OCI-LY3 (cell line): ENCODE data around the gene IGF2BP3.

ENCODE experiments used
- H2AFZ ChIP-seq: fragments of 200-600, 300-600 bp; shearing (Covaris generic); 2 replicates; pipeline ENCODE4 v1.6.0; 2014; ENCODE audit warnings: antibody characterized with exemption, low read depth, low read length
- H3K27ac ChIP-seq: fragments of 200-600, 300-600 bp; sonication (generic); 2 replicates; pipeline ENCODE4 v1.5.1; 2014; ENCODE audit warnings: mild to moderate bottlenecking, low read length, moderate library complexity, mixed read lengths
- H3K27me3 ChIP-seq: fragments of 200-600, 300-600 bp; sonication (generic); 2 replicates; pipeline ENCODE4 v1.6.1; 2014; ENCODE audit warnings: low read depth, low read length, mixed read lengths
- H3K36me3 ChIP-seq: fragments of 200-600, 300-600 bp; sonication (generic); replicated peaks from 2 replicates; pipeline ENCODE3; 2014; ENCODE audit warnings: low read depth, low read length, mixed read lengths
- H3K4me1 ChIP-seq: fragments of 300-600, 200-600 bp; sonication (generic); 2 replicates; pipeline ENCODE4 v1.6.1; 2014; ENCODE audit warnings: low read length, mixed read lengths
- H3K4me2 ChIP-seq: fragments of 200-600, 300-600 bp; sonication (generic); 2 replicates; pipeline ENCODE4 v1.6.1; 2014; ENCODE audit warnings: low read length, mixed read lengths
- H3K4me3 ChIP-seq: fragments of 300-600, 200-600 bp; sonication (generic); 2 replicates; pipeline ENCODE4 v1.5.1; 2014; ENCODE audit warnings: antibody characterized with exemption, mild to moderate bottlenecking, low read length, moderate library complexity
- H3K79me2 ChIP-seq: fragments of 300-600, 200-600 bp; shearing (Covaris generic); 2 replicates; pipeline ENCODE4 v1.6.1; 2014; ENCODE audit warnings: mild to moderate bottlenecking, low read length, mixed read lengths
- H3K9ac ChIP-seq: fragments of 300-600, 200-600 bp; shearing (Covaris generic); 2 replicates; pipeline ENCODE4 v1.6.0; 2014; ENCODE audit warnings: mild to moderate bottlenecking, low read length, moderate library complexity
- H3K9me3 ChIP-seq: fragments of 200-600, 300-600 bp; shearing (Covaris generic); 2 replicates; pipeline ENCODE4 v1.6.1; 2014; ENCODE audit warnings: low read length, mixed read lengths; ENCODE audit not compliant: insufficient read depth
- H4K20me1 ChIP-seq: fragments of 200-600, 300-600 bp; sonication (generic); 2 replicates; pipeline ENCODE4 v1.6.1; 2016; ENCODE audit warnings: low read length, mixed read lengths; ENCODE audit not compliant: insufficient read depth
- CTCF ChIP-seq: fragments of 200-600, 300-600 bp; sonication (generic); IDR thresholded peaks from 2 replicates; pipeline ENCODE4 v1.5.1; 2014; ENCODE audit warnings: antibody characterized with exemption, low read length, low read depth
- EZH2phosphoT487 ChIP-seq: fragments of 200-600 bp; shearing (Covaris generic); IDR thresholded peaks from 2 replicates; pipeline ENCODE4 v1.6.1; 2018; ENCODE audit warnings: antibody characterized with exemption, mixed run types, low read depth

The IGF2BP3 gene

GRCh38 chr7:23380961-23381360 is 89.3 kb downstream of the IGF2BP3 start:
- TF ChIP-seq EZH2phosphoT487 (no peak), CTCF (no peak)
- H4K20me1 ChIP-seq = peaks cover 10% of the 10 kb centered on the region; the same call in 1 of the 2 replicates
- H2AFZ ChIP-seq = no peak overlapping the region
- peaks cover 18% of the 10 kb centered on the region for H3K36me3 ChIP-seq
- H3K4me2 ChIP-seq = no peak overlapping the region
- no peak overlapping the region for H3K27ac ChIP-seq
- H3K4me1 ChIP-seq = peaks cover 26% of the 10 kb centered on the region
- no peak overlapping the region for H3K9ac ChIP-seq
- no peak overlapping the region for H3K4me3 ChIP-seq
- no peaks in the 10 kb centered on the region for H3K27me3 ChIP-seq
- peaks cover 87% of the 10 kb centered on the region for H3K79me2 ChIP-seq
- H3K9me3 ChIP-seq = no peaks in the 10 kb centered on the region

- Histone ChIP-seq H3K9me3 (no peaks in the 10 kb centered on the region), H3K27me3 (no peaks in the 10 kb centered on the region), H3K36me3 (peaks cover 22% of the 10 kb centered on the region), H2AFZ (no peak overlapping the region), H3K27ac (no peak overlapping the region), H3K4me3 (no peak overlapping the region), H3K4me2 (no peak overlapping the region), H3K4me1 (peaks cover 26% of the 10 kb centered on the region), H3K79me2 (peaks cover 87% of the 10 kb centered on the region), H3K9ac (no peak overlapping the region), H4K20me1 (peaks cover 10% of the 10 kb centered on the region; the same call in 1 of the 2 replicates)
- TF ChIP-seq CTCF (no peak), EZH2phosphoT487 (no peak)
Measured at GRCh38 chr7:23380556-23380955, 89.7 kb downstream of the IGF2BP3 start.

GRCh38 chr7:23378996-23379395 is 91.3 kb downstream of the IGF2BP3 start:
- peaks cover 7% of the 10 kb centered on the region; the same call in 1 of the 2 replicates for H4K20me1 ChIP-seq
- H3K9me3 ChIP-seq = no peaks in the 10 kb centered on the region
- TF ChIP-seq CTCF (no peak), EZH2phosphoT487 (no peak)
- no peak overlapping the region for H3K4me2 ChIP-seq
- no peak overlapping the region for H2AFZ ChIP-seq
- peaks cover 86% of the 10 kb centered on the region for H3K79me2 ChIP-seq
- no peak overlapping the region for H3K4me3 ChIP-seq
- peaks cover 33% of the 10 kb centered on the region for H3K4me1 ChIP-seq
- peaks cover 25% of the 10 kb centered on the region for H3K36me3 ChIP-seq
- H3K9ac ChIP-seq = no peak overlapping the region
- no peak overlapping the region for H3K27ac ChIP-seq
- H3K27me3 ChIP-seq = no peaks in the 10 kb centered on the region

GRCh38 chr7:23377134-23377533 is 93.2 kb downstream of the IGF2BP3 start:
- Histone ChIP-seq H3K9ac (no peak overlapping the region), H3K27ac (0 out of 2 replicates have a peak overlapping the region, but pooled peaks have one; percentile 15), H2AFZ (no peak overlapping the region), H3K9me3 (no peaks in the 10 kb centered on the region; the same call in 1 of the 2 replicates), H3K4me3 (no peak overlapping the region), H3K36me3 (peaks cover 25% of the 10 kb centered on the region), H3K4me1 (peaks cover 49% of the 10 kb centered on the region), H3K4me2 (no peak overlapping the region), H4K20me1 (peaks cover 7% of the 10 kb centered on the region; the same call in 1 of the 2 replicates), H3K27me3 (no peaks in the 10 kb centered on the region), H3K79me2 (peaks cover 78% of the 10 kb centered on the region)
- TF ChIP-seq CTCF (no peak), EZH2phosphoT487 (no peak)
